Measurements from ENCODE around the gene PDE2A. TPM values are rescaled to one million over a fixed set of nuclear protein-coding genes. Genes with fewer than 3 reads are reported as not detected.

PDE2A gene
- polyA plus RNA-seq, 2 of the 4 experiments (the other 2 are of a cell fraction): 0.62 to 1.5 TPM

GRCh38 chr11:72680624-72681158 is 6.5 kb upstream of the PDE2A start:
- no peak for TF ChIP-seq BCL3 (IDR thresholded peaks at IDR 0.05)
- TF ChIP-seq ATOH8 (CRISPR knock-in tag; IDR thresholded peaks at IDR 0.05; ENCODE audit: low read depth): no peak
- Histone ChIP-seq H3K4me1 (peaks cover 9% of the 10 kb centered on the region; the same call in 2 of the 3 replicates), H3K9me3 (no peaks in the 10 kb centered on the region), H3K27ac (no peak overlapping the region), H3K4me2 (no peak overlapping the region), H3K4me3 (no peak overlapping the region)
- ATAC-seq: no peak
- ChIA-PET CTCF (interaction anchor here (1.2 to 12.5 kb wide), 12 partner anchors 9 to 497 kb away, joined by 3 to 293 read pairs (median 8); partner anchors contain the start of gene PDE2A), POLR2A (no interaction called here)
- no peak for FAIRE-seq
- 55% methylated on average over 6 of the region's 6 CpGs for WGBS (ENCODE audit: missing lambda C conversion rate)
- no peak for DNase-seq (ENCODE audit: low read depth in 1 of 2, low spot score in 1 of 2)

- TF ChIP-seq BCL3 (IDR thresholded peaks at IDR 0.05) (no peak), RFX5 (IDR thresholded peaks at IDR 0.05) (no peak), RARB (CRISPR knock-in tag; IDR thresholded peaks at IDR 0.05) (no peak), CBX8 (IDR thresholded peaks at IDR 0.05) (no peak), CHD2 (IDR thresholded peaks at IDR 0.05; ENCODE audit: low read length, partially characterized antibody) (no peak), RAD21 (conservative IDR thresholded peaks at IDR 0.05 in 1 of 2, IDR thresholded peaks at IDR 0.05 in 1 of 2) (no peak), HMGXB4 (CRISPR knock-in tag; IDR thresholded peaks at IDR 0.05; ENCODE audit: borderline replicate concordance) (no peak), FOSB (CRISPR knock-in tag; IDR thresholded peaks at IDR 0.05) (no peak), ZC3H11A (IDR thresholded peaks at IDR 0.05) (no peak), HDAC2 (IDR thresholded peaks at IDR 0.05) (no peak), MYC (IDR thresholded peaks at IDR 0.05; ENCODE audit: borderline replicate concordance, low read length) (no peak), EHMT2 (IDR thresholded peaks at IDR 0.05; ENCODE audit: low read depth) (no peak), TFCP2L1 (CRISPR knock-in tag; IDR thresholded peaks at IDR 0.05) (no peak), KDM1A (IDR thresholded peaks at IDR 0.05; ENCODE audit: low read depth) (no peak), MAX (IDR thresholded peaks at IDR 0.05) (no peak), EHF (CRISPR knock-in tag; IDR thresholded peaks at IDR 0.05) (no peak), POLR2AphosphoS2 (conservative IDR thresholded peaks at IDR 0.05; ENCODE audit: low read length) (no peak)
- H3K4me2 ChIP-seq: no peak overlapping the region
- CTCF ChIA-PET: interaction anchor here (1.2 to 12.5 kb wide), 9 partner anchors 9 to 498 kb away, joined by 3 to 293 read pairs (median 9); partner anchors contain the start of gene PDE2A
Measured at GRCh38 chr11:72679869-72680268, 5.6 kb upstream of the PDE2A start.

More at GRCh38 chr11:72679869-72680268, 5.6 kb upstream of the PDE2A start:
- H3K4me3 ChIP-seq: no peak overlapping the region
- WGBS (ENCODE audit: missing lambda C conversion rate): 33% methylated on average over 5 of the region's 5 CpGs
- no peaks in the 10 kb centered on the region for H3K9me3 ChIP-seq
- H3K27ac ChIP-seq: no peak overlapping the region
- FAIRE-seq (no peak), DNase-seq (ENCODE audit: low read depth in 1 of 2, low spot score in 1 of 2) (no peak), ATAC-seq (no peak)
- POLR2A ChIA-PET: no interaction called here
- H3K4me1 ChIP-seq: peaks cover 8% of the 10 kb centered on the region; the same call in 2 of the 3 replicates

All from A549 (cell line).